ENCODE data around the gene ARHGAP24. TPM values are rescaled to one million over a fixed set of nuclear protein-coding genes. Genes with fewer than 3 reads are reported as not detected.

The ARHGAP24 gene
- total and polyA plus RNA-seq, 2 donors from 2014 or later = 78.1 to 94.7 TPM

DNA sequence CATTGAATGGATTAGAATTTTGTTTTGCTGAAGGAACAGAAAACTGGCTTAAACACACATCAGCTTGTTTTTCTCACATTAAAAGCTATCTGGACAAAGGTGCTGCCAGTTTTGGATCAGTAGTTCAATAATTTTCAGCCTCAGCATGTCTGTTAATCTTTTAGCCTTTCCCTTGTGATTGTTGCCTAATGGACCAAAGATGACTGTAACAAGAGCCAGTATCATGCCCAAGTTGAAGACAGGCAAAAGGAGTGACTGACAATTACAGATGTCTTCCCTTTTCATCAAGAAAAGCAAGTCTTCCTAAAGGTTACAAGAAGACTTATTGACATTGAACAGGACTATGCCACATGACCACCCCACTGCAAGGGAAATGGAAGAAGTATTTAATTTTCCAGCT is 465.2 kb downstream of the ARHGAP24 start:
- H3K9ac ChIP-seq (ENCODE audit: low read length in 3 of 3) = peak overlapping the region in 1 of 3 donors; percentile 21
- peaks cover 10 to 16% (median 15%) of the 10 kb centered on the region in 3 donors for H3K4me1 ChIP-seq (ENCODE audit: control insufficient read depth in 2 of 3, insufficient read depth in 2 of 3, low read depth in 1 of 3, low read length in 3 of 3)
- H3K27ac ChIP-seq (ENCODE audit: low read depth in 2 of 2, low read length in 2 of 2) = peak overlapping the region; percentile 80 to 81
- DNase-seq (peak in 2 of 5 donors; percentile 81 to 84), FAIRE-seq (peak; percentile 59)
- H3K36me3 ChIP-seq (ENCODE audit: control insufficient read depth in 2 of 3, insufficient read depth in 3 of 3, low read length in 3 of 3) = peaks cover 0 to 3% (median 0%) of the 10 kb centered on the region in 3 donors
- no peaks in the 10 kb centered on the region for H3K9me3 ChIP-seq (ENCODE audit: control insufficient read depth in 2 of 3, insufficient read depth in 1 of 3, low read length in 3 of 3)
- TF ChIP-seq, protein P1, sequence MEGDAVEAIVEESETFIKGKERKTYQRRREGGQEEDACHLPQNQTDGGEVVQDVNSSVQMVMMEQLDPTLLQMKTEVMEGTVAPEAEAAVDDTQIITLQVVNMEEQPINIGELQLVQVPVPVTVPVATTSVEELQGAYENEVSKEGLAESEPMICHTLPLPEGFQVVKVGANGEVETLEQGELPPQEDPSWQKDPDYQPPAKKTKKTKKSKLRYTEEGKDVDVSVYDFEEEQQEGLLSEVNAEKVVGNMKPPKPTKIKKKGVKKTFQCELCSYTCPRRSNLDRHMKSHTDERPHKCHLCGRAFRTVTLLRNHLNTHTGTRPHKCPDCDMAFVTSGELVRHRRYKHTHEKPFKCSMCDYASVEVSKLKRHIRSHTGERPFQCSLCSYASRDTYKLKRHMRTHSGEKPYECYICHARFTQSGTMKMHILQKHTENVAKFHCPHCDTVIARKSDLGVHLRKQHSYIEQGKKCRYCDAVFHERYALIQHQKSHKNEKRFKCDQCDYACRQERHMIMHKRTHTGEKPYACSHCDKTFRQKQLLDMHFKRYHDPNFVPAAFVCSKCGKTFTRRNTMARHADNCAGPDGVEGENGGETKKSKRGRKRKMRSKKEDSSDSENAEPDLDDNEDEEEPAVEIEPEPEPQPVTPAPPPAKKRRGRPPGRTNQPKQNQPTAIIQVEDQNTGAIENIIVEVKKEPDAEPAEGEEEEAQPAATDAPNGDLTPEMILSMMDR (IDR thresholded peaks at IDR 0.05; ENCODE audit: borderline replicate concordance, extremely low read depth, insufficient read depth) = no peak
- H3K4me3 ChIP-seq (ENCODE audit: low read length in 3 of 3) = peak overlapping the region in 2 of 3 donors; percentile 31 to 40
- no peaks in the 10 kb centered on the region for H3K27me3 ChIP-seq (ENCODE audit: control insufficient read depth, insufficient read depth, low read length)
- intact Hi-C loops (cut with DNase I) = no loop called here

DNA sequence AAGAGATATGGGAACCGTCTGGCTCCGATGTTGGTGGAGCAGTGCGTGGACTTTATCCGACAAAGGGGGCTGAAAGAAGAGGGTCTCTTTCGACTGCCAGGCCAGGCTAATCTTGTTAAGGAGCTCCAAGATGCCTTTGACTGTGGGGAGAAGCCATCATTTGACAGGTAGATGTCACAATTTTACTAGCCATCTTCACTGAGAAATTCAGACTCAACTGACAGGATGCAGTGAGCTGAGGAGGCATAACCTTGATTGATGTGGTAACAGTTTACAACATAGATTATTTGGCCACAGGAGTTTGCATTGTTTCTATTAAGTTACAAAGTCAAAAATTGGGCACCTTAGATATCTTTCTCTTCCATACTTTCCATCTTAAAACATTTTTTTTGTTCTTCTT is 467.2 kb downstream of the ARHGAP24 start:
- TF ChIP-seq, protein P1 (IDR thresholded peaks at IDR 0.05; ENCODE audit: borderline replicate concordance, extremely low read depth, insufficient read depth) = no peak
- no peaks in the 10 kb centered on the region for H3K27me3 ChIP-seq (ENCODE audit: control insufficient read depth, insufficient read depth, low read length)
- FAIRE-seq (no peak), DNase-seq (peak in 1 of 5 donors; percentile 37)
- H3K9me3 ChIP-seq (ENCODE audit: control insufficient read depth in 2 of 3, insufficient read depth in 1 of 3, low read length in 3 of 3) = no peaks in the 10 kb centered on the region
- peak overlapping the region in 2 of 3 donors; percentile 13 to 29 for H3K4me3 ChIP-seq (ENCODE audit: low read length in 3 of 3)
- H3K27ac ChIP-seq (ENCODE audit: low read depth in 2 of 2, low read length in 2 of 2) = peak overlapping the region; percentile 2 to 41
- H3K4me1 ChIP-seq (ENCODE audit: control insufficient read depth in 2 of 3, insufficient read depth in 2 of 3, low read depth in 1 of 3, low read length in 3 of 3) = peaks cover 10 to 16% (median 11%) of the 10 kb centered on the region in 3 donors
- no peak overlapping the region for H3K9ac ChIP-seq (ENCODE audit: low read length in 3 of 3)
- intact Hi-C loops (cut with DNase I) = no loop called here
- H3K36me3 ChIP-seq (ENCODE audit: control insufficient read depth in 2 of 3, insufficient read depth in 3 of 3, low read length in 3 of 3) = no peaks in the 10 kb centered on the region

DNA sequence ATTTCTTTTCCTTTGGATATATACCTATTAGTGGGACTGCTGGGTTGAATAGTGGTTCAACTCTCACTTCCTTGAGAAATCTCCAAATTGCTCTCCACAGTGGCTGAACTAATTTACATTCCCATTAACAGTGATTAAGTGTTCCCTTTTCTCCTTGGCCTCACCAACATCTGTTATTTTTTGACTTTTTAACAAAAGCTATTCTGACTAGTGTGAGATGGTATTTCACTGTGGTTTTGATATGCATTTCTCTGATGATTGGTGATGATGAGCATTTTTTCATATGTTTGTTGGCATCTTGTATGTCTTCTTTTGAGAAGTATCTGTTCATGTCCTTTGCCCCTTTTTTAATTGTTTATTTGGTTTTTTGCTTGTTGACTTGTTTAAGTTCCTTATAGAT is 471.9 kb downstream of the ARHGAP24 start:
- Histone ChIP-seq H3K4me3 (ENCODE audit: low read length in 3 of 3) (no peak overlapping the region), H3K4me1 (ENCODE audit: control insufficient read depth in 2 of 3, insufficient read depth in 2 of 3, low read depth in 1 of 3, low read length in 3 of 3) (peaks cover 0 to 7% (median 3%) of the 10 kb centered on the region in 3 donors), H3K27ac (ENCODE audit: low read depth in 2 of 2, low read length in 2 of 2) (no peak overlapping the region), H3K27me3 (ENCODE audit: control insufficient read depth, insufficient read depth, low read length) (no peaks in the 10 kb centered on the region), H3K9me3 (ENCODE audit: control insufficient read depth in 2 of 3, insufficient read depth in 1 of 3, low read length in 3 of 3) (no peaks in the 10 kb centered on the region), H3K36me3 (ENCODE audit: control insufficient read depth in 2 of 3, insufficient read depth in 3 of 3, low read length in 3 of 3) (no peaks in the 10 kb centered on the region), H3K9ac (ENCODE audit: low read length in 3 of 3) (no peak overlapping the region)
- intact Hi-C loops (cut with DNase I) = no loop called here
- FAIRE-seq (no peak), DNase-seq (no peak)
- TF ChIP-seq, protein P1 (IDR thresholded peaks at IDR 0.05; ENCODE audit: borderline replicate concordance, extremely low read depth, insufficient read depth) = no peak

DNA sequence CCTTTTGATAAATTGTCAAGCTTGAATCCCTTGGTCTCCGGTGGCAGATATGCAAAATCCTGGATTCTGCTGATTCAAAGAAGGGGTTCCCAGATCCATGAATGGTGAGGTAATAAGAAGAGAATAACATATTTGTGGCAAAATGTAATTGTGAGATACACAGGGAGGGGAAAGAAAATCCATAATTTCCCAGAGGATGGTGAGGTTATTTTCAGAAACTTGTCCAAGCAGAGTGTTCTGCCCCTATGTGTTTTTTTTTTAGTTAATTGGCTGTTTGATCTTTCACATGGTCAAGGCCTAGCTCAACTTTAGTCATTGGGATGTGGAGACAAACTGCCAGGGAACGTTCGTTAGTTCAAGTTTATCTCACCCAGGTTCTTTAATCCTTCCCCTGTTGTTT is 476.1 kb downstream of the ARHGAP24 start:
- peaks cover 0 to 8% (median 0%) of the 10 kb centered on the region in 3 donors for H3K36me3 ChIP-seq (ENCODE audit: control insufficient read depth in 2 of 3, insufficient read depth in 3 of 3, low read length in 3 of 3)
- H3K4me3 ChIP-seq (ENCODE audit: low read length in 3 of 3) = no peak overlapping the region
- no peak for FAIRE-seq
- H3K27me3 ChIP-seq (ENCODE audit: control insufficient read depth, insufficient read depth, low read length) = no peaks in the 10 kb centered on the region
- no peak overlapping the region for H3K27ac ChIP-seq (ENCODE audit: low read depth in 2 of 2, low read length in 2 of 2)
- intact Hi-C loops (cut with DNase I) = no loop called here
- no peak for DNase-seq
- H3K4me1 ChIP-seq (ENCODE audit: control insufficient read depth in 2 of 3, insufficient read depth in 2 of 3, low read depth in 1 of 3, low read length in 3 of 3) = peaks cover 0 to 7% (median 4%) of the 10 kb centered on the region in 3 donors
- H3K9me3 ChIP-seq (ENCODE audit: control insufficient read depth in 2 of 3, insufficient read depth in 1 of 3, low read length in 3 of 3) = no peaks in the 10 kb centered on the region
- H3K9ac ChIP-seq (ENCODE audit: low read length in 3 of 3) = no peak overlapping the region
- TF ChIP-seq, protein P1 (IDR thresholded peaks at IDR 0.05; ENCODE audit: borderline replicate concordance, extremely low read depth, insufficient read depth) = no peak
